CD14-positive monocyte (primary cell): Measurements from ENCODE around the gene NMBR. TPM values are rescaled to one million over a fixed set of nuclear protein-coding genes. Genes with fewer than 3 reads are reported as not detected.
"Not testable (repeated sequence)": the region's sequence is repeated elsewhere in the genome, so short reads cannot be mapped to it uniquely, and the experiment has no call there.

Experiments used
- DNase-seq, 3 donors: peaks; one replicate each; pipeline ENCODE4 v3.0.0-alpha.2; 2011 to 2022
- H2AFZ ChIP-seq: 2 replicates; pipeline ENCODE4 v1.6.0; 2012; ENCODE audit warnings: mild to moderate bottlenecking, low read depth, low read length, inconsistent platforms; ENCODE audit not compliant: insufficient read depth, poor library complexity, severe bottlenecking
- H3K27ac ChIP-seq, 2 donors: 1 replicate in 1 of 2; 2 replicates in 1 of 2; pipeline ENCODE4 v1.5.1; 2012 to 2013; ENCODE audit warnings: low read length in 2 of 2, control low read depth in 1 of 2, inconsistent platforms in 1 of 2, low read depth in 1 of 2, mild to moderate bottlenecking in 1 of 2
- H3K27me3 ChIP-seq, 2 donors: one replicate each; pipeline versions ENCODE4 v1.6.0 to v1.6.1; 2011 to 2013; ENCODE audit warnings: low read length in 2 of 2; ENCODE audit not compliant: control insufficient read depth in 2 of 2, insufficient read depth in 2 of 2
- H3K36me3 ChIP-seq, 2 donors: replicated peaks in 1 of 2; 1 replicate in 1 of 2; 2 replicates in 1 of 2; pipeline versions ENCODE4 v1.5.1 to v1.6.1; 2012 to 2013; ENCODE audit warnings: low read length in 2 of 2, control low read depth in 1 of 2, inconsistent platforms in 1 of 2, mild to moderate bottlenecking in 1 of 2; ENCODE audit not compliant: insufficient read depth in 2 of 2, control insufficient read depth in 1 of 2
- H3K4me1 ChIP-seq, 2 donors: 1 replicate in 1 of 2; 2 replicates in 1 of 2; pipeline versions ENCODE4 v1.5.1 to v1.6.1; 2012 to 2013; ENCODE audit warnings: low read length in 2 of 2, control low read depth in 1 of 2, inconsistent platforms in 1 of 2, mild to moderate bottlenecking in 1 of 2, moderate library complexity in 1 of 2; ENCODE audit not compliant: insufficient read depth in 2 of 2, control insufficient read depth in 1 of 2
- H3K4me2 ChIP-seq: replicated peaks from 2 replicates; pipeline ENCODE3; 2012; ENCODE audit warnings: low read length, moderate library complexity, mild to moderate bottlenecking; ENCODE audit not compliant: poor library complexity, severe bottlenecking; ENCODE audit errors: extremely low read depth
- H3K4me3 ChIP-seq, 3 experiments: fragments of 200-600 bp in 1 of 3; sonication (generic) in 1 of 3; replicated peaks in 1 of 3; 1 replicate in 2 of 3; 2 replicates in 1 of 3; pipeline ENCODE4 v1.5.1; 2011 to 2013; ENCODE audit warnings: low read length in 3 of 3, mild to moderate bottlenecking in 3 of 3, control low read depth in 2 of 3, low read depth in 2 of 3, inconsistent platforms in 1 of 3, moderate library complexity in 1 of 3
- H3K79me2 ChIP-seq: 2 replicates; pipeline ENCODE4 v1.6.0; 2012; ENCODE audit warnings: mild to moderate bottlenecking, control low read depth, inconsistent platforms, low read length, moderate library complexity; ENCODE audit not compliant: insufficient read depth
- H3K9ac ChIP-seq: 2 replicates; pipeline ENCODE4 v1.6.0; 2017; ENCODE audit warnings: low read length, mild to moderate bottlenecking; ENCODE audit not compliant: insufficient read depth, poor library complexity, severe bottlenecking
- H3K9me3 ChIP-seq, 2 donors: replicated peaks in 1 of 2; 1 replicate in 1 of 2; 2 replicates in 1 of 2; pipeline versions ENCODE4 v1.5.1 to v1.6.1; 2012 to 2013; ENCODE audit warnings: low read length in 2 of 2, control low read depth in 1 of 2; ENCODE audit not compliant: control insufficient read depth in 1 of 2, insufficient read depth in 1 of 2
- H4K20me1 ChIP-seq: 2 replicates; pipeline ENCODE4 v1.6.0; 2012; ENCODE audit warnings: mild to moderate bottlenecking, low read length, control low read depth, moderate library complexity; ENCODE audit not compliant: insufficient read depth
- H3K27ac Mint-ChIP-seq, 7 donors: one replicate each; pipeline ENCODE4 v1.8.0; 2020; ENCODE audit warnings: mild to moderate bottlenecking in 7 of 7, mixed read lengths in 7 of 7, moderate library complexity in 6 of 7, inconsistent platforms in 2 of 7
- H3K27me3 Mint-ChIP-seq, 3 donors: one replicate each; pipeline ENCODE4 v1.8.0; 2021 to 2022; ENCODE audit warnings: low read depth in 3 of 3, mild to moderate bottlenecking in 3 of 3, mixed read lengths in 3 of 3, moderate library complexity in 3 of 3, inconsistent platforms in 1 of 3
- H3K36me3 Mint-ChIP-seq, 2 donors: one replicate each; pipeline ENCODE4 v1.8.0; 2020; ENCODE audit warnings: mixed read lengths in 2 of 2, inconsistent platforms in 1 of 2, mild to moderate bottlenecking in 1 of 2
- H3K4me1 Mint-ChIP-seq: one replicate; pipeline ENCODE4 v1.8.0; 2020; ENCODE audit warnings: mild to moderate bottlenecking, mixed read lengths
- H3K4me3 Mint-ChIP-seq, 2 donors: one replicate each; pipeline ENCODE4 v1.8.0; 2020; ENCODE audit warnings: mild to moderate bottlenecking in 2 of 2, mixed read lengths in 2 of 2, moderate library complexity in 1 of 2
- H3K9me3 Mint-ChIP-seq, 7 donors: one replicate each; pipeline ENCODE4 v1.8.0; 2020 to 2022; ENCODE audit warnings: mixed read lengths in 7 of 7, mild to moderate bottlenecking in 6 of 7, moderate library complexity in 6 of 7, inconsistent platforms in 2 of 7
- CTCF ChIP-seq: fragments of 200-600 bp; IDR thresholded peaks from one replicate; pipeline ENCODE4 v1.8.0; 2022; ENCODE audit warnings: antibody characterized with exemption, mild to moderate bottlenecking
- WGBS: methylation state at CpG from one replicate; pipeline ENCODE4 v1.1.5; 2013; ENCODE audit warnings: missing lambda C conversion rate; ENCODE audit not compliant: insufficient coverage; 5-methylcytosine and 5-hydroxymethylcytosine counted together
- intact Hi-C, 2 donors: fragments of 100-400 bp; cut with micrococcal nuclease; formaldehyde crosslinking; loops; one replicate each; pipeline versions ENCODE4 v1.15.0 to v1.15.1; 2023
- polyA plus RNA-seq, 3 donors: library from polyadenylated mRNA; depleted of rRNA in 1 of 3; unstranded in 2 of 3; stranded (reverse) in 1 of 3; fragments of 300-500 nt in 2 of 3; fragments of >200 nt in 1 of 3; fragmentation: Illumina TruSeq in 2 of 3; gene quantifications; 1 replicate in 2 of 3; 2 replicates in 1 of 3; pipeline ENCODE4 v1.2.3, GENCODE V29; 2012 to 2021

NMBR gene
- polyA plus RNA-seq, 3 donors = not detected

- Mint-ChIP-seq H3K9me3 (no peaks in the 10 kb centered on the region), H3K27me3 (no peaks in the 10 kb centered on the region), H3K4me3 (no peak overlapping the region), H3K4me1 (no peaks in the 10 kb centered on the region), H3K36me3 (peaks cover 20 to 41% of the 10 kb centered on the region in 2 donors), H3K27ac (no peak overlapping the region)
- H3K27ac ChIP-seq = no peak overlapping the region
- no peak for DNase-seq
- H3K4me2 ChIP-seq = no peak overlapping the region
- H3K36me3 ChIP-seq = peaks cover 27 to 45% of the 10 kb centered on the region in 2 donors
- no peaks in the 10 kb centered on the region for H3K9me3 ChIP-seq
- H3K9ac ChIP-seq = no peak overlapping the region
- no peak overlapping the region for H2AFZ ChIP-seq
- no peak for TF ChIP-seq CTCF
- H3K4me3 ChIP-seq = no peak overlapping the region
- peaks cover 21% of the 10 kb centered on the region for H4K20me1 ChIP-seq
- no peaks in the 10 kb centered on the region for H3K4me1 ChIP-seq
- H3K27me3 ChIP-seq = no peaks in the 10 kb centered on the region
- WGBS = 100% methylated on average over 1 of the region's 2 CpGs
- no peaks in the 10 kb centered on the region for H3K79me2 ChIP-seq
- intact Hi-C loops = no loop called here
These were observed 42.1 kb upstream of the NMBR start for GRCh38 chr6:142189057-142189456.

- H3K27ac ChIP-seq, H2AFZ ChIP-seq, H3K9me3 ChIP-seq, H3K4me3 Mint-ChIP-seq, H3K4me1 ChIP-seq, H3K27me3 Mint-ChIP-seq, H3K79me2 ChIP-seq, H3K9ac ChIP-seq, H3K4me2 ChIP-seq, H3K27me3 ChIP-seq, intact Hi-C loops, H3K9me3 Mint-ChIP-seq, H3K27ac Mint-ChIP-seq, H3K4me1 Mint-ChIP-seq, DNase-seq, H3K4me3 ChIP-seq: not testable (repeated sequence)
- WGBS = 100% methylated on average over 7 of the region's 8 CpGs
- H3K36me3 ChIP-seq = peaks cover 23 to 38% of the 10 kb centered on the region in 2 donors
- H3K36me3 Mint-ChIP-seq = peaks cover 20 to 38% of the 10 kb centered on the region in 2 donors
- H4K20me1 ChIP-seq = peaks cover 21% of the 10 kb centered on the region
These were observed 41.4 kb upstream of the NMBR start for GRCh38 chr6:142188341-142188740.
